Measurements from ENCODE around the gene CAGE1.

DNA sequence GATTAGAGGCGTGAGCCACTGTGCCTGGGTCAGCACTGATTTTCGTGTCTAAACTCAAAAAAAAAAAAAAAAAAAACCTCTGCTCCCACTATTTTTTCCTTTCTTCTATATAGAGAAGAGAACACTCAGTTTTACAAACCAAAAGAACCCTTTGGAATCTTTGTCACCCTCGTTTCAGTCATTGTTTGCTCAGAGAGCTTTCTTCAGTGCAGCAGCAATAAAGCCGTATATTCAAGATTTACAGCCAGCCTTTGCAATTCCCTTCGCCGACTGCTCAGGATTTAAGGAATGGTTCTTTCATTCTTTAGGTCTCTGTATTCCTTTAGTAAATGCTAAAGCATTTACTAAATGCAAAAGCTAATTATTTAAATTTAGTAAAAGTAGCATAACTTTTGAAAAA is 20.2 kb upstream of the CAGE1 start:
- TF ChIP-seq, protein P1, sequence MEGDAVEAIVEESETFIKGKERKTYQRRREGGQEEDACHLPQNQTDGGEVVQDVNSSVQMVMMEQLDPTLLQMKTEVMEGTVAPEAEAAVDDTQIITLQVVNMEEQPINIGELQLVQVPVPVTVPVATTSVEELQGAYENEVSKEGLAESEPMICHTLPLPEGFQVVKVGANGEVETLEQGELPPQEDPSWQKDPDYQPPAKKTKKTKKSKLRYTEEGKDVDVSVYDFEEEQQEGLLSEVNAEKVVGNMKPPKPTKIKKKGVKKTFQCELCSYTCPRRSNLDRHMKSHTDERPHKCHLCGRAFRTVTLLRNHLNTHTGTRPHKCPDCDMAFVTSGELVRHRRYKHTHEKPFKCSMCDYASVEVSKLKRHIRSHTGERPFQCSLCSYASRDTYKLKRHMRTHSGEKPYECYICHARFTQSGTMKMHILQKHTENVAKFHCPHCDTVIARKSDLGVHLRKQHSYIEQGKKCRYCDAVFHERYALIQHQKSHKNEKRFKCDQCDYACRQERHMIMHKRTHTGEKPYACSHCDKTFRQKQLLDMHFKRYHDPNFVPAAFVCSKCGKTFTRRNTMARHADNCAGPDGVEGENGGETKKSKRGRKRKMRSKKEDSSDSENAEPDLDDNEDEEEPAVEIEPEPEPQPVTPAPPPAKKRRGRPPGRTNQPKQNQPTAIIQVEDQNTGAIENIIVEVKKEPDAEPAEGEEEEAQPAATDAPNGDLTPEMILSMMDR (conservative IDR thresholded peaks at IDR 0.05; ENCODE audit: low read depth, low read length), result no peak
- no peak for TF ChIP-seq EZH2 (IDR thresholded peaks at IDR 0.05; ENCODE audit: low read length, unreplicated experiment)
- no peak for TF ChIP-seq EZH2phosphoT487 (IDR thresholded peaks at IDR 0.05; ENCODE audit: borderline replicate concordance, low read length)
